Stimulated activated effector memory CD8-positive, alpha-beta T cell treated with anti-CD3 and anti-CD28 coated beads, Interleukin-12 subunit alpha, Interleukin-12 subunit beta, amount 100 ng/mL, for 72 hours (primary cell): Measurements from ENCODE around the gene GPR176.
"Not testable (repeated sequence)": the region's sequence is repeated elsewhere in the genome, so short reads cannot be mapped to it uniquely, and the experiment has no call there.

ENCODE experiments used
- ATAC-seq: fragments of 150-1000 bp; cut with Tn5 transposase; 2 replicates; pipeline ENCODE4 v1.10.0; 2021
- DNase-seq, 2 donors: peaks; one replicate each; pipeline ENCODE4 v3.0.0; 2021 to 2022; ENCODE audit warnings: low spot score in 2 of 2
- H3K27ac Mint-ChIP-seq: one replicate; pipeline ENCODE4 v1.8.0; 2022; ENCODE audit warnings: mild to moderate bottlenecking, mixed read lengths
- H3K36me3 Mint-ChIP-seq: one replicate; pipeline ENCODE4 v1.8.0; 2022; ENCODE audit warnings: mild to moderate bottlenecking, mixed read lengths
- H3K4me1 Mint-ChIP-seq: one replicate; pipeline ENCODE4 v1.8.0; 2022; ENCODE audit warnings: mixed read lengths
- H3K4me3 Mint-ChIP-seq: one replicate; pipeline ENCODE4 v1.8.0; 2022; ENCODE audit warnings: mild to moderate bottlenecking, mixed read lengths
- H3K9me3 Mint-ChIP-seq: one replicate; pipeline ENCODE4 v1.8.0; 2022; ENCODE audit warnings: mixed read lengths

GPR176 gene

DNA sequence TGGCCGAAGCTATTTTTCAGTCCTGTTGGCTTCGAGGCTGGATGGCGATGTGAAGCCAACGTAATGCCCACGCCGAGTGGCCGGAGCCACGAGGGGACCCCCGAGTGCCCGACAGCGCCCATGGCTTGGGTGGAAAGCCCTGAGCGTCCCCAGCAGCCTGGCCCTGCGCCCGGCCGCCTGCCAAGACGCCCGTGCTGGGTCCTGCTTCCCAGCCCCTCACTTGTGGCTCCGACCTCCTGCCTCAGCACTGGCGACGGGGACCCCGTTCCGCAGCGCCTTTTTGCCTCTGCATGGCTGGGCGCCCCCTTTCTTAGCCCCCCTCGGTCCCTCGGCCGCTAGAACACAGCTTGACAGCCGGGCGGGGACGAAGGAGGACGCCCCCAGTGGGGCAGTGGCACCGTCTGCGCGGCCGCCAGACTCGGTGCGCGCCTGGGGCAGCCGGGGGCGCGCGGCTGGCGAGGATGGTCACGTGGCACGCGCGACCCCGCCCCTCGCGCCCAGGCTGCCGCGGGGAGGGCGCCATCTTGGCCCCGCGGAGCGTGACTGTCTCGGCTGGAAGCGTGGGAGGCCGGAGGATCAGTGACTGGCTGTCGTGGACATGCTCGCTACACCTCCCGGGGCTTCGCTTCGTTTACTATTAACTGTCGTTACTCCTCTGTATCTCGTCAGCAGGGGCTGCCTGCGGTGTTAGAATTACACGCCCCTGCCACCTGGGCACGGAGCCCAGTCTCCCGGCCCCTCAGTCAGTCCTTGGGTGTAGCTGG is 626 bp upstream of the GPR176 start:
- ATAC-seq (peak; percentile 93), DNase-seq (peak; percentile 79 to 86)
- H3K4me1 Mint-ChIP-seq, result peaks cover 27% of the 10 kb centered on the region
- no peaks in the 10 kb centered on the region for H3K36me3 Mint-ChIP-seq
- H3K27ac Mint-ChIP-seq, result peak overlapping the region; percentile 76
- H3K4me3 Mint-ChIP-seq, result peak overlapping the region; percentile 79
- H3K9me3 Mint-ChIP-seq, result peaks cover 2% of the 10 kb centered on the region

DNA sequence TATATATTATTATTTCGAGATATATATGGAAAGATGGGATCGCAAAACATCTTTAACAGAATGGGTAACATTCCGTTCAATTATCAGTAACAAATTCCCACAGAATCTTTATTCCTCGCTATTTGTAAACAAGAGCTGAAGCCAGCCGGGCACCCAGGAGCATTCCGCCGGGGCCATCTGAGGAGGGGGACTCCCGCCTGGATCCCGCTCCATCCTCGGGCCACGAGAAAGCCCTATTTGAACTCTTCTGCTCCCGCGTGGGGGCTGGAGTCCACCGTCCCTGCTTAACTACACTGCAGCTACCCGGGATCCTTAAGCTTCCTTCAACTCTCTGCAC is 687 bp downstream of the GPR176 start:
- Mint-ChIP-seq H3K36me3 (no peaks in the 10 kb centered on the region), H3K4me3 (peak overlapping the region; percentile 79), H3K27ac (no peak overlapping the region), H3K4me1 (peaks cover 20% of the 10 kb centered on the region), H3K9me3 (peaks cover 2% of the 10 kb centered on the region)
- DNase-seq, result no peak
- ATAC-seq, result no peak

DNA sequence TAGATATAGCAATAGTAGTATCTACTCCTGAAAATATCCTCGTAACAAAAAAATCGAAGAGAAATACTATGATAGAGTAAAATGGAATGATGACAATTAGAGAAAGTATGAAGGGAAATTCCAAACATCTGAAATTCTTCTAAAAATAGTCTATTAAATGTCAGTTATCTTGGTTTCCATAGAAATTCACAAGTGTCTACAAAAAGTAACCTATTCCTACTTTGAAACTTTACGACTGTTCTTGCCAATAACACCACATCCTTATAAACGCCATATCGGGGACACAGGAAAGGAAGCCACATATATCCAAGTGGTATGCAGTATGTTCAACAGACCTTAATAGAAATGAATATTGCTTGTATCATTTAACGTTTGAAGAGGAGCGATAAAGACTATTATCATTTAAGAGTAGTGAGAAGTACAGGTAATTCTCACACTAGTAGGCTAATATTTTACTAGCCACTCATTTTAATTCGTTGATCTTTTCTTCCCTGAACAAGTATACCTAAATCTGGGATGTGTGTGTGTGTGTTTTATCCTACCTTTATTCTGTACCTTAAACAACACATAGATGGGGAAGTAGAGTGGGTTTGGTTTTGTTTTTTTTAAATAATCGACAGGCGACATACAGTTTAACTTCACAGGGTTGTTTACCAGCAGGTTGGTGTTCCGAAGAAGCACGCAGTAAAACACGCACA is 1.2 kb downstream of the GPR176 start:
- Mint-ChIP-seq H3K4me1 (peaks cover 20% of the 10 kb centered on the region), H3K36me3 (no peaks in the 10 kb centered on the region), H3K9me3 (peaks cover 2% of the 10 kb centered on the region), H3K27ac (no peak overlapping the region), H3K4me3 (peak overlapping the region; percentile 79)
- DNase-seq (no peak), ATAC-seq (no peak)

DNA sequence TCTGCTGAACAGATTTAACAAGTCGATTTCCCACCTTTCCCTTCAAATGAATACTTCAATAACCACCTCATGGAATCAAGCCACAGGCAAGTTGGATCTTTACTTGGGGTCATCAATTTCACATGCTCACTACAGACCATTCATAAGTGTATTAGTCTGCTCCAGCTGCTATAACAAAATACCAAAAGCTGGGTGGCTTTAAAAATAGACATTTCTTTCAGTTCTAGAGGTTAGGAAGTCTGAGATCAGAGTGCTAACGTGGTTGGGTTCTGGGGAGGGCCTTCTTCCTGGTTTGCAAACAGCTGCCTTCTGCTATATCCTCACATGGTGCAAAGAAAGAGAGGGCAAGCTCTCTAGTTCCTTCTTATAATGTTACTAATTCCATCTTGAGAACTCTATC is 5.1 kb downstream of the GPR176 start:
- Mint-ChIP-seq H3K4me3 (no peak overlapping the region), H3K27ac (no peak overlapping the region), H3K36me3 (no peaks in the 10 kb centered on the region), H3K9me3 (no peaks in the 10 kb centered on the region), H3K4me1 (peaks cover 13% of the 10 kb centered on the region)
- DNase-seq (no peak), ATAC-seq (no peak)

DNA sequence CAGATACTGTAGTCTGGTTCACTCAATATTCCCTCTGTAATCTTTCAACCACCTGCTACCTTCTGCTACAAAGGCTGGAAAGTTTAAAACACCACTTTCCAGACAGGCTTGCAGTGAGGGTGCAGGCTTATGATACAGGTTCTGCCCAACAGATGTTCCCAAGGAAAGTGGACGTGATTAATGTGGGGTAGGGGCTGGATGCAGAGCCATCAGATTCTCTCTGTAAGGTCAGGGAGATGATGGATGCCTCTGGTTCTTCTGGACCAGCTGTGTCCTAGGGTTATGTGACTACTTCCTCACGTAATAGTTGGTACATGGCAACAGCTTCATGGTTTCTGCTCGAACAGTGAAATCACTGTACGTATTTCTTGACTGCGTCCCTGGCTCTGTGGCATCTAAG is 11.1 kb downstream of the GPR176 start:
- Mint-ChIP-seq H3K4me1 (no peaks in the 10 kb centered on the region), H3K4me3 (no peak overlapping the region), H3K27ac (no peak overlapping the region), H3K36me3 (no peaks in the 10 kb centered on the region), H3K9me3 (no peaks in the 10 kb centered on the region)
- DNase-seq (no peak), ATAC-seq (no peak)

DNA sequence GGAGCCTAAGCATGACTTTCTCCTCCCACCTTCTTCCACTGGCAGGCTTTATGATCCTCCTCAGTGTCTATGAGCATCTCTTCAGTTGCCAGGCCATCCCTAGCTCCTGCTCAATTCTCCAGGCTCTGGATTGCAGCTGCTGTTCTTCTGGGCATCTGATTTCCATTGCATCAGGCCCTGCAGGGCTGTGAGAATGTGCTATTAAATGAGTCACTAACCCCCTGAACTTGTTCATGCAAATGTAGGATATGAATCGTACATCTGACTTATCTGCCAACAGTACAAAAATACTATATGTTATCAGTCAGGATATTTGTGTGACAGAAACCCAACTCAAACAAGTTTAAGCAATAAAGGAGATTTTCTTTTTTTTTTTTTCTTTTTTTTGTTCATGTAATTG is 11.9 kb downstream of the GPR176 start:
- ATAC-seq (peak; percentile 62), DNase-seq (no peak)
- Mint-ChIP-seq H3K9me3 (no peaks in the 10 kb centered on the region), H3K27ac (no peak overlapping the region), H3K4me3 (no peak overlapping the region), H3K4me1 (no peaks in the 10 kb centered on the region), H3K36me3 (no peaks in the 10 kb centered on the region)

DNA sequence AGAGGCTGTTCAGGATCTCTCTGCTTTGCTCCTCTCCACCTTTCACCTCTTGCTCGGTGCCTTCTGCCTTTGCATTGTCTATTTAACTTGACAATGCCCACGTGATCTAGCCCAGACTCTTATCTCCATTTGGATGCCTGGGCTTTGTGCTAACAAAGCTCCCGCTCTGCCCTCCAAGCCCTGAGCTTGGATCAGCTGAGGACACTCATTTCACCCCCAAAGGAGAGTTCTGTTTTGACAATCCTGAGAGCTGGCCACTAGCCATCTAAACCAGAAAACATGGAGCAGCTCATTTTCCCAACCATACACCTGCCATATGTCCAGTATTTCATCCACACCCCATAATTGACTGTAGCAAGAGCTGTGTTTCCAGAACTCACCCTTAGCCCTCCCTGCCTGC is 12.8 kb downstream of the GPR176 start:
- no peaks in the 10 kb centered on the region for H3K36me3 Mint-ChIP-seq
- DNase-seq, result no peak
- no peak for ATAC-seq
- H3K4me1 Mint-ChIP-seq, result no peaks in the 10 kb centered on the region
- H3K9me3 Mint-ChIP-seq, result no peaks in the 10 kb centered on the region
- H3K27ac Mint-ChIP-seq, result no peak overlapping the region
- H3K4me3 Mint-ChIP-seq, result no peak overlapping the region

DNA sequence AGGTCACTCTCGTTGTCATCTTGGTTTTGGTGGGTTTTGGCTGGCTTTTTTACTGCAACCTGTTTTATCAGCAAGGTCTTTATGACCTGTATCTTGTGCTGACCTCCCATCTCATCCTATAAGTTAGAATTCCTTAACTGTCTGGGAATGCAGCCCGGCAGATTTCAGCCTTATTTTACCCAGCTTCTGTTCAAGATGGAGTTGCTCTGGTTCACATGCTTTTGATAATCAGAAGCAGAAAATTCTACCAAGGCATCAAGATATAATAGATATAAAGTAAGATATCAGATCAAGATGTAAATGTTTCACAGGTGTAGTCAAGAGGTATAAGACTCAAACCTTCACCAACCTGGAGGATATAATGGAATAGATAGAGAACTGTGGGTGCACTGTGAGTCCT is 16.0 kb downstream of the GPR176 start:
- H3K9me3 Mint-ChIP-seq, result no peaks in the 10 kb centered on the region

DNA sequence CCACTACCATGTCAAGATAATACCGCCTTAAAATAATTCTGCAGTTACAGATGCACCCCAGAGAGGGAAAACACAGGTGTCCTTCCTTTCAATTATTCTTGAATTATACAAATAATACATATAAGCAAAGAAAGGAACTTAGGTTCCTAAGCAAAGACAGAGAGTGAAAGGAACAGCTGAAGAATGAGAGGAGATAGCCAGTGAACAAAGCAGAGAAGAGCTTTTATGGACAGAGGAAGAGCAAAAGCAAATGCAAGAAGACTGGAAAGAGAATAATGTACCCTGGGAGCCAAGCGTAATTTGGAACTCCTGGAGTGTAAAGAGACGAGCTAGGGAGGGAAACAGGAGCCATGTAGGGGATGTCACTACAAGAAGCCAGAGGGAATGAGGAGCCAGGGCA is 21.7 kb downstream of the GPR176 start:
- H3K4me3 Mint-ChIP-seq, result no peak overlapping the region
- H3K36me3 Mint-ChIP-seq, result no peaks in the 10 kb centered on the region
- DNase-seq, result no peak
- H3K4me1 Mint-ChIP-seq, result no peaks in the 10 kb centered on the region
- no peak overlapping the region for H3K27ac Mint-ChIP-seq
- H3K9me3 Mint-ChIP-seq, result no peaks in the 10 kb centered on the region
- no peak for ATAC-seq

More for the DNA sequence above, 16.0 kb downstream of the GPR176 start:
- no peak for ATAC-seq
- no peaks in the 10 kb centered on the region for H3K36me3 Mint-ChIP-seq
- no peak overlapping the region for H3K27ac Mint-ChIP-seq
- H3K4me3 Mint-ChIP-seq, result no peak overlapping the region
- H3K4me1 Mint-ChIP-seq, result no peaks in the 10 kb centered on the region
- no peak for DNase-seq

DNA sequence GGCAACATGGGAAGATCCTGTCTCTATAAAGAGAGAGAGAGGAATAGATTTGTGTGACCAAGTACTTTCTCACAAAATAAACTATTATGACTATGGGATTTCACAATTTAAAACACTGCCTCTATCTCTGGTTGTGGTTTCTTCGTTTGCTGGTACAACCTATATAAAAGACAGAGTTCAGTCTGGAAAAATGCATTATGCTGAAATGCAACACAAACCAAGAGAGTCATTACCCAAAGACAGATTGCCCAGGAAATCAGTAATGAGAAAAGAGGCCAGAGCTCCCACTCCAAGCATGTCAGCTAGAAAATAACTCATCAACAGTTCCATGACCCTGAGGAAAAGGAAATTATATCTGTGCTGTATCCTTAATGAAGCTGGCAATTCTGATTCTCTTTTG is 23.2 kb downstream of the GPR176 start:
- H3K27ac Mint-ChIP-seq, result no peak overlapping the region
- no peaks in the 10 kb centered on the region for H3K9me3 Mint-ChIP-seq
- ATAC-seq (no peak), DNase-seq (no peak)
- no peak overlapping the region for H3K4me3 Mint-ChIP-seq
- no peaks in the 10 kb centered on the region for H3K36me3 Mint-ChIP-seq
- no peaks in the 10 kb centered on the region for H3K4me1 Mint-ChIP-seq

DNA sequence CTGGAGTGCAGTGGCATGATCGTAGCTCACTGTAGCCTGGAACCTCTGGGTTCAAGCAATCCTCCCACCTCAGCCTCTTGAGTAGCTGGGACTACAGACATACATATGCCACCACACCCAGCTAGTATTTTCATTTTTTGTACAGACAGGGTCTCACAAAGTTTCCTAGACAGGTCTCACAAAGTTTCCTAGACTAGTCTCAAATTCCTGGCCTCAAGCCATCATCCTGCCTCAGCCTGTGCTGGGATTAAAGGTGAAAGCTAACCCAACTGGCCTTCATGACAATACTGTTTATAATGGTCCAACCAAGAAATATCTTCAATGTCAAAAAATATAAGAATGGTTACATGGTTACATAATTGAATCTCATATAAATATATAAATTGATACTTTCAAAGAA is 24.0 kb downstream of the GPR176 start:
- ATAC-seq (no peak), DNase-seq (no peak)
- Mint-ChIP-seq H3K4me3 (no peak overlapping the region), H3K4me1 (no peaks in the 10 kb centered on the region), H3K36me3 (no peaks in the 10 kb centered on the region), H3K27ac (no peak overlapping the region), H3K9me3 (no peaks in the 10 kb centered on the region)

DNA sequence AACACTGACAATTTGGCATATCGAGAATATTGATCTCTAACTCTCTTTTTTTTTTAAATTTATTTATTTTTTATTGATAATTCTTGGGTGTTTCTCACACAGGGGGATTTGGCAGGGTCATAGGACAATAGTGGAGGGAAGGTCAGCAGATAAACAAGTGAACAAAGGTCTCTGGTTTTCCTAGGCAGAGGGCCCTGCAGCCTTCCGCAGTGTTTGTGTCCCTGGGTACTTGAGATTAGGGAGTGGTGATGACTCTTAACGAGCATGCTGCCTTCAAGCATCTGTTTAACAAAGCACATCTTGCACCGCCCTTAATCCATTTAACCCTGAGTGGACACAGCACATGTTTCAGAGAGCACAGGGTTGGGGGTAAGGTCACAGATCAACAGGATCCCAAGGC is 27.0 kb downstream of the GPR176 start:
- not testable (repeated sequence) for H3K9me3 Mint-ChIP-seq, H3K4me1 Mint-ChIP-seq, DNase-seq, H3K4me3 Mint-ChIP-seq, H3K36me3 Mint-ChIP-seq, ATAC-seq, H3K27ac Mint-ChIP-seq

DNA sequence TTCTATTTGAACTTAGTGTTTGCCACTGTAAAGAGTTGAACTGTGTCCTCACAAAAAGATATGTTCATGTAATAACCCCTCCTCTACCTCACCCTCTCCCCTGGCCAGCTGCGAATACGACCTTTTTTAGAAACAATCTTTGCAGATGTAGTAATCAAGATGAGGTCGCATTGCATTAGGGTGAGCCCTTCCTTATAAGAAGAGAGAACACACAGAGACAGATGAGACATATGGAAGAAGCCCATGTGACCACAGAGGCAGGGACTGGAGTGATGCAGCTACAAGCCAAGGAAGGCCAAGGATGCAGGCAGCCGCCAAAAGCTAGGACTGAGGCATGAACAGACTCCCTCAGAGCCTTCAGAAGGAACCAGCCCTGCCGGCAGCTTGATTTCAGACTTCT is 27.6 kb downstream of the GPR176 start:
- Mint-ChIP-seq H3K4me1 (no peaks in the 10 kb centered on the region), H3K4me3 (no peak overlapping the region), H3K9me3 (no peaks in the 10 kb centered on the region), H3K27ac (no peak overlapping the region), H3K36me3 (no peaks in the 10 kb centered on the region)
- DNase-seq, result no peak
- ATAC-seq, result no peak

DNA sequence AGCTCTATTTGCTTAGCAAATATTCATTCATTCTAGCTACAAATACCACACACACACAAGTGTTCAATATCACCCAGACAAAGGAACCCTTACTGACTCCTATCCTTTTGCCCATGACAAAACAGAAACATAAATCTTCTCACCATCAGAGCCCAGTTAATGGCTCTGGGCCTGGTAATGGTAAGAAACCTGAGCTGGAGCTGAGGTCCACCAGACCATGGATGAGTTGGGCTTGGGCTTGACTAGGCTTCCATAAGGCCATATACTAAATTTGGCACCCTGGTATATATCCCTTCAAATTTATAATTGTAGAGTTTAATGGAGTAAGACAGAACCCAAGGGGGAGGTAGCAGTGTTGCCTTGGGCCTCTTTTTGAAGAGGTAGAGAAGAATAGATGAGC is 29.4 kb downstream of the GPR176 start:
- H3K36me3 Mint-ChIP-seq, result no peaks in the 10 kb centered on the region
- H3K27ac Mint-ChIP-seq, result no peak overlapping the region
- ATAC-seq, result no peak

DNA sequence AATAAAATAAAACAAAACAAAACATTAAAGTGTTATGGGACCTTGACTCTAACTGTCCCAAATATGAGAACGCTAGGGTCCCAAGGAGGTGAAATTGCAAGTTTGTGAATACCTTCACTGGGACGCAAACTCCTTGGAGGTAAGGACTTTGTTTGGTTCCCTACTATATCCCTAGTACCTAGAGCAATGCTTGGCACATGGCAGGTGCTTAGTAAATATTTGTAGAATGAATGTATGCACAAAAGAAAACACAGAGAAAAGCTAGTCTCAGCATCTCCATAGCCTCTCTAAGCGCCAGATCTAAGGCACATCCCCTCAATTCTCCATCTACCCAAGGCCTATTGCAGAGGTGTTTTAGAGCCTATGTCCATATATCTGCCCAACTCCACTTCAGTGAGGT is 30.5 kb downstream of the GPR176 start:
- Mint-ChIP-seq H3K4me1 (no peaks in the 10 kb centered on the region), H3K36me3 (no peaks in the 10 kb centered on the region), H3K9me3 (no peaks in the 10 kb centered on the region), H3K4me3 (no peak overlapping the region), H3K27ac (no peak overlapping the region)
- ATAC-seq (no peak), DNase-seq (no peak)

More for the DNA sequence above, 29.4 kb downstream of the GPR176 start:
- H3K4me1 Mint-ChIP-seq, result no peaks in the 10 kb centered on the region
- DNase-seq, result no peak
- no peaks in the 10 kb centered on the region for H3K9me3 Mint-ChIP-seq
- no peak overlapping the region for H3K4me3 Mint-ChIP-seq

DNA sequence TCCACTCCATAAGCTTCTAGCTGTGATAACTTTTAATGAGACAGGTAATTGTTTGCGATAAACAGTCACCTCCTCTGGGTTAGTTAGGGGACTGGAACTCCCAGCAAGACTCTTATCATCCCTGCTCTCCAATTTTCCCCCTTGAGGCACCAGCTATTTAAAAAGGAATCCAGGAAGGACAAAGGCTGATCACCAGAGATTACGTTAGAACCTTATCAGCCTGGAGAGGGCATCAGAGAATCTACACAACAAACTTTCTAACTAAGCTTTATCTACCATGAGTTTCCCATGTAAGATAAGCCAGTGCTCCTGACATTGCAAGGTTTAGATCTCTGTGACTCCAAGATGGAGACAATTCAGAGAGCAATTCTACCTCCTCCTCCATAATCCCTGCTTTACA is 31.3 kb downstream of the GPR176 start:
- no peak overlapping the region for H3K4me3 Mint-ChIP-seq
- no peak overlapping the region for H3K27ac Mint-ChIP-seq
- no peak for DNase-seq
- H3K9me3 Mint-ChIP-seq, result no peaks in the 10 kb centered on the region
- no peaks in the 10 kb centered on the region for H3K36me3 Mint-ChIP-seq
- ATAC-seq, result no peak
- no peaks in the 10 kb centered on the region for H3K4me1 Mint-ChIP-seq
